ENCODE data around the gene SSX7.
"Not testable (repeated sequence)": the region's sequence is repeated elsewhere in the genome, so short reads cannot be mapped to it uniquely, and the experiment has no call there.

Gene SSX7, protein sequence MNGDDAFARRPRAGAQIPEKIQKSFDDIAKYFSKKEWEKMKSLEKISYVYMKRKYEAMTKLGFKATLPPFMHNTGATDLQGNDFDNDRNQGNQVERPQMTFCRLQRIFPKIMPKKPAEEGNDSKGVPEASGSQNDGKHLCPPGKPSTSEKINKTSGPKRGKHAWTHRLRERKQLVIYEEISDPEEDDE

GRCh38 chrX:52654800-52655199 is at the start of gene SSX7:
TSS of gene SSX7 (minus strand) at chrX:52654900. CDS start at chrX:52653472, 1,428 bp downstream.
- DNase-seq (ENCODE audit: low read depth in 2 of 2), result not testable (repeated sequence)

DNA sequence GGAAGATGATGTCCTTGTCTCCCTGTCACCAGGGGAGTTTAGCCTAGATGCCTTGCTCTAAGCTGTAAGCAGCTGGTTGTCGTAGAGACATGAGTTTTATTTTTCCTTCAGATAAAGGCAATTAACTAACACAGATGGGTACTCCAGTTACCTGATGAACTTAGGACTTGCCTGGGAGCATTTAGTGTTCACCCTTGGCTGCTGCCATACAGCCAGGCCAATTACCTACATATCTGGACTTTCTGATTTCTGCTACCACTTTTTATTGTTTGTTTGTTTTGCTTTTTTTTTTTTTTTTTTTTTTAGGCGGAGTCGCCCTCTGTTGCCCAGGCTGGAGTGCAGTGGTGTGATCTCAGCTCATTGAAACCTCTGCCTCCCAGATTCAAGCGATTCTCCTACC is 37.3 kb upstream of the SSX7 start:
- not testable (repeated sequence) for DNase-seq (ENCODE audit: low read depth in 2 of 2)

GRCh38 chrX:52662218-52662617 is 7.5 kb upstream of the SSX7 start:
- DNase-seq (ENCODE audit: low read depth in 2 of 2), result not testable (repeated sequence)

- DNase-seq (ENCODE audit: low read depth in 2 of 2), result not testable (repeated sequence)
Measured at GRCh38 chrX:52655475-52655874, 775 bp upstream of the SSX7 start.

DNA sequence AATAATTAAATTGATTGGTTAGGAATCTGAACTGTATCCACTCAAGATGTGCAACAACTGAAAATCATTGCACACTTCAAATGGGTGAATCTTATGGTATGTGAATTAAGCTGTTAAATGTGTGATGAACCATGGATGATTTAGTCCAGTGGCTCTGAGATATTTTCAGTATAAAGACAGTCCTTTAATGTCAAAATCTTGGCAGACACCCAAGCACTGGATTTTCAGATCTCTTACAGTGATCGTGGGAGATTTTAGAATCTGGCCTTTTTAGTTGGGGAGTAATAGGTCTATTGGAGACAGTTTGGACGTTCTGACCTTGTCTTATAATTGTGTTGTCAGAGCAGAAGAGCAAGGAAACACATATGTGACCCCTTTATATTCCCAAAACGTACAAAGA is 4.0 kb downstream of the SSX7 start:
- DNase-seq (ENCODE audit: low read depth in 2 of 2), result not testable (repeated sequence)

GRCh38 chrX:52648956-52649355 is 5.7 kb downstream of the SSX7 start:
- DNase-seq (ENCODE audit: low read depth in 2 of 2), result not testable (repeated sequence)

- DNase-seq (ENCODE audit: low read depth in 2 of 2), result not testable (repeated sequence)
Measured at GRCh38 chrX:52628483-52628882, 26.2 kb downstream of the SSX7 start.

GRCh38 chrX:52620661-52621060 is 34.0 kb downstream of the SSX7 start:
- DNase-seq (ENCODE audit: low read depth in 2 of 2), result not testable (repeated sequence)

GRCh38 chrX:52608961-52609360 is 45.7 kb downstream of the SSX7 start:
- no peak for DNase-seq (ENCODE audit: low read depth in 2 of 2)

DNA sequence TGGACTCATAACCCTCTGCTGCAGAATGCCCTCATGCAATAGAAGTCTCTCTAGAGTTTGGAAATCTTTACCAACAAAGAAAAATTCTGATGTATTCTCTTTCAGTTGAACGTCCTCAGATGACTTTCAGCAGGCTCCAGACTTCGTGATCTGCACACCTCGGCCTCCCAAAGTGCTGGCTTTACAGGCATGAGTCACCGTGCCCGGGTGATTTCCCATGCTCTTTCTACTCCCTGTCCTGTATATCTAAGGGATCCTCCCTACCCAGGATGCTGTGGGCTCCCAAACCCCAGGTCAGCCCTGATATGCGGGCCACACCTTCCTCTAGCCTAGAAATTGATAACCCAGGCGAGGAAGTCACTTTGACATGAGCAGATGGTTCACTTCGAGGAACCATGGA is 51.5 kb downstream of the SSX7 start:
- DNase-seq (ENCODE audit: low read depth in 2 of 2), result not testable (repeated sequence)

- no peak for DNase-seq (ENCODE audit: low read depth in 2 of 2)
Measured at GRCh38 chrX:52598886-52599285, 55.8 kb downstream of the SSX7 start.

DNA sequence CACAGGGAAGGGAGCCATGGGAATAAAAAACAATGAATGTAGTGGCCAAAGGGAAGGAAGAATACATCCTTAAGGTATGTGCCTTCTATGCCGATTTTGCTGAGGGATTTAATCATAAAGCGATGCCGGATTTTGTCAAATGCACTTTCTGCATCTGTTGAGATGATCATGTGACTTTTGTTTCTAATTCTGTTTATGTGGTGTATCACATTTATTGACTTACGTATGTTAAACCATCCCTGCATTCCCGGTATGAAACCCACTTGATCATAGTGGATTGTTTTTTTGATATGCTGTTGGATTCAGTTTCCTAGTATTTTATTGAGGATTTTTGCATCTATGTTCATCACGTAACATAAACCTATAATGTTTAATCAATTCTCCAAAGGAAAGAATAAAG is 60.0 kb downstream of the SSX7 start:
- no peak for DNase-seq (ENCODE audit: low read depth in 2 of 2)

All from stimulated activated CD8-positive, alpha-beta memory T cell treated with anti-CD3 and anti-CD28 coated beads, Interleukin-7, amount 100 ng/mL, for 1 hour (primary cell).